Right lobe of liver (tissue), 6 donors: ENCODE results near the gene TSPAN32. TPM values are rescaled to one million over a fixed set of nuclear protein-coding genes. Genes with fewer than 3 reads are reported as not detected.

Source experiments
- ATAC-seq, 4 donors: fragments of 200-7000 bp; cut with Tn5 transposase; one replicate each; pipeline ENCODE4 v1.9.1; 2020; ENCODE audit warnings: mild to moderate bottlenecking in 4 of 4, moderate library complexity in 4 of 4
- DNase-seq, 3 donors: peaks; one replicate each; pipeline ENCODE4 v3.0.0-alpha.2; 2020
- H3K27ac ChIP-seq, 3 donors: fragments of 200-600 bp; one replicate each; pipeline ENCODE4 v1.8.0; 2022
- H3K27me3 ChIP-seq, 2 donors: fragments of 200-600 bp; one replicate each; pipeline ENCODE4 v1.8.0; 2022
- H3K36me3 ChIP-seq, 4 donors: fragments of 200-600 bp; sonication (generic) in 1 of 4; one replicate each; pipeline versions ENCODE4 v1.5.1 to v1.8.0; 2017 to 2022; ENCODE audit warnings: control low read depth in 1 of 4
- H3K4me1 ChIP-seq, 4 donors: fragments of 200-600 bp; sonication (generic) in 1 of 4; one replicate each; pipeline versions ENCODE4 v1.5.1 to v1.8.0; 2017 to 2022; ENCODE audit warnings: control low read depth in 1 of 4
- H3K4me3 ChIP-seq, 3 donors: fragments of 200-600 bp; one replicate each; pipeline ENCODE4 v1.8.0; 2022
- H3K9me3 ChIP-seq, 4 donors: fragments of 200-600 bp; sonication (generic) in 1 of 4; one replicate each; pipeline versions ENCODE4 v1.5.1 to v1.8.0; 2017 to 2022; ENCODE audit warnings: control low read depth in 1 of 4
- CTCF ChIP-seq, 4 donors: fragments of 200-600 bp in 3 of 4; fragments of 450-650 bp in 1 of 4; IDR thresholded peaks; one replicate each; pipeline versions ENCODE4 v1.5.1 to v1.8.0; 2016 to 2022; ENCODE audit warnings: antibody characterized with exemption in 4 of 4, mild to moderate bottlenecking in 2 of 4
- POLR2A ChIP-seq: fragments of 450-650 bp; IDR thresholded peaks from one replicate; pipeline ENCODE4 v1.6.1; 2017; ENCODE audit warnings: antibody characterized with exemption, mild to moderate bottlenecking
- WGBS: methylation state at CpG from one replicate; pipeline ENCODE4 v1.1.6; 2018; ENCODE audit warnings: low coverage, low lambda C conversion rate; ENCODE audit not compliant: insufficient coverage; ENCODE audit errors: missing lambda C conversion rate; 5-methylcytosine and 5-hydroxymethylcytosine counted together
- intact Hi-C, 2 donors: fragments of 100-400 bp; cut with DNase I; formaldehyde crosslinking; loops; one replicate each; pipeline versions ENCODE4 v1.11.2 to v1.14.1; 2022
- total RNA-seq, 6 experiments: library from RNA; depleted of rRNA in 2 of 6; stranded (reverse); fragments of >200 nt in 2 of 6; fragmentation: NEBNext Ultra II Directional in 3 of 6; extraction: Animal tissue kit (Norgen Biotek cat#: 25700) in 3 of 6; gene quantifications; one replicate each; pipeline versions ENCODE4 v1.1.0 to v1.2.4, GENCODE V29; 2016 to 2023
- donor health status: DM: no; HTN: yes; CAD: no.
- donor health status: DM: no; HTN: no; CAD: no.
- donor health status: DM: no; HTN: no; CAD: no.
- donor health status: DM: no; HTN: yes; CAD: no.
- donor health status: DM: no; HTN: yes; CAD: no.

TSPAN32 gene
- total RNA-seq, 6 experiments from 2014 or later = 0.24 to 1.2 (median 0.63) TPM; not detected in 2

DNA sequence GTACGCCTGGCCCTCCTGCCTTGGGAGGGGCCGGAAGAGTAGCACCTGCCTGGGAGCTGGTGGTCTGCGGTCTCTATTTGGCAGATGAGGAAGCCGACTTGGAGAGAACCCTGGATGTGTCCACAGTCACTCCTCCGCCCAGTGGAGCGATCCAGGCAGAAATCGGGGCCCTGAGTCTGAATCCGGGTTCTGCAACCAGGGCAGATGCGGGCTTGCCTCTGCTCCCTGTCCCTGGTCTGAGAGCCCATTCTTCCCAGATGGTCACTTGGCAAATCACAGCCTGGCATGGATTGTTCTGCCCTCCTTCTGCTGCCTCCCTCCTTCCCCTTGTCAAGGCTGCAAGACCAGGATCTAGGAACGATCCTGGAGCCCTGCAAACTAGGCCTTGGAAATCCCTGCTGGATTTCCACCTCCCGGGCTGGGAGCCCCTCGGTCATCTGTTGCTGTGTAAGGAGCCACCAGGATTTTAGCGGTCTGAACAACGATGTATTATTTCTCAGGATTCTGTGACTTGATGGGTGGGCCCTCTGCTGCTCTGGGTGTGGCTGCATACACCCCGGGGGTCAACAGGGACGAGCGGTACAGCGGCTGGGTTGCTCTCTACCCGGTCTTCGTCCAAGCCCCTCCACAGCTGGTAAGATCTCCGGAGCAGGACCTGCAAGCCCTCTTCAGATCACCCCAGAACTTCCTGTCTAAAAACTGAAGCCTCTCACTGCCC, 29.4 kb upstream of the TSPAN32 start:
- peak in 1 of 3 donors; percentile 32 for DNase-seq
- TF ChIP-seq CTCF (IDR thresholded peaks at IDR 0.05) (no peak), POLR2A (no peak)
- Histone ChIP-seq H3K4me3 (no peak overlapping the region), H3K9me3 (no peaks in the 10 kb centered on the region), H3K4me1 (peaks cover 0 to 10% (median 0%) of the 10 kb centered on the region in 4 donors), H3K27me3 (peaks cover 0 to 17% of the 10 kb centered on the region in 2 donors), H3K27ac (no peak overlapping the region), H3K36me3 (no peaks in the 10 kb centered on the region)
- WGBS = 88% methylated on average over 3 of the region's 21 CpGs
- intact Hi-C loops = no loop called here
- no peak for ATAC-seq

DNA sequence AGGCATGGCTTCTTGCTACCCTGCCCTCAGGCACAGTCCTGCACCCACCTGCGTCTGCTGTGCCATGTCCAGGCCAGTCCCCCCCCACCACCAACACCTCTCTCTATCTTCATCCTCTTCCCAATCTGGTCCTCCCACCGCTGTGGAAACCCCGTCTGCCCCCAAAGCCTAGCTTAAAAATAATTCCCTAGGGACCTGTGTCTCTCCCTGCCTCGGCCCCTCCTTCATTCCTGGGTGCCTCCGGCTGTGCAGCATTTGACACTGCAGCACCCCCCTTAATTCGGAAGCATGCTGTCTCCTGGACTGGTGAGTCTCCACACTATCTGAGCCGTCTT, 28.9 kb upstream of the TSPAN32 start:
- 66% methylated on average over 4 of the region's 7 CpGs for WGBS
- Histone ChIP-seq H3K27ac (no peak overlapping the region), H3K27me3 (peaks cover 0 to 17% of the 10 kb centered on the region in 2 donors), H3K4me3 (no peak overlapping the region), H3K4me1 (peaks cover 0 to 10% (median 0%) of the 10 kb centered on the region in 4 donors), H3K9me3 (no peaks in the 10 kb centered on the region), H3K36me3 (no peaks in the 10 kb centered on the region)
- peak in 1 of 3 donors; percentile 15 for DNase-seq
- intact Hi-C loops = no loop called here
- no peak for ATAC-seq
- no peak for TF ChIP-seq POLR2A
- no peak for TF ChIP-seq CTCF (IDR thresholded peaks at IDR 0.05)

DNA sequence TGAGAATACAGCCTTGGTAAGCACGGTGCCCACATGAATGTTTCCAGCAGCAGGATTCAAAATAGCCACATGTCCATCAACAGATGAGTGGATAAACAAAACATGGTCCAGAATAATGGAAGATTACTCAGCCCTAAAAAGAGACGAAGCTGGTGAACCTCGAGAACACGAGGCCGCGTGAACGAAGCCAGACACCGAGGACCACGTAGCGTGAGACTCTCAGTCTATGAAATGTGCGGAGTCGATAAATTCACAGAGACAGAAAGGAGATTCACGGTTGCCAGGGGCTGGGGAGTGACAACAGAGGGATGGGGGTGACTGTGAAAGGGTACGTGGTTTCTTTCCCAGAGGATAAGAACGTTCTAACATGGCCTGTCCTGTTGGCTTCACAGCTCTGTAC, 28.5 kb upstream of the TSPAN32 start:
- no peak overlapping the region for H3K27ac ChIP-seq
- H3K4me1 ChIP-seq = peaks cover 0 to 10% (median 0%) of the 10 kb centered on the region in 4 donors
- H3K36me3 ChIP-seq = no peaks in the 10 kb centered on the region
- no peak overlapping the region for H3K4me3 ChIP-seq
- intact Hi-C loops = no loop called here
- WGBS = 80% methylated on average over 15 of the region's 15 CpGs
- ATAC-seq (no peak), DNase-seq (no peak)
- no peaks in the 10 kb centered on the region for H3K9me3 ChIP-seq
- TF ChIP-seq POLR2A (no peak), CTCF (IDR thresholded peaks at IDR 0.05) (no peak)
- H3K27me3 ChIP-seq = peaks cover 0 to 17% of the 10 kb centered on the region in 2 donors

- no peaks in the 10 kb centered on the region for H3K9me3 ChIP-seq
- no peak overlapping the region for H3K27ac ChIP-seq
- peaks cover 0 to 10% (median 0%) of the 10 kb centered on the region in 4 donors for H3K4me1 ChIP-seq
- DNase-seq (no peak), ATAC-seq (no peak)
- H3K36me3 ChIP-seq = no peaks in the 10 kb centered on the region
- TF ChIP-seq POLR2A = no peak
- H3K27me3 ChIP-seq = peaks cover 0 to 17% of the 10 kb centered on the region in 2 donors
- 81% methylated on average over 12 of the region's 12 CpGs for WGBS
- no peak overlapping the region for H3K4me3 ChIP-seq
- intact Hi-C loops = no loop called here
These were observed 28.0 kb upstream of the TSPAN32 start for GRCh38 chr11:2273771-2274170.

GRCh38 chr11:2275334-2276279, 26.2 kb upstream of the TSPAN32 start:
- no peaks in the 10 kb centered on the region for H3K4me1 ChIP-seq
- H3K4me3 ChIP-seq = no peak overlapping the region
- intact Hi-C loops = no loop called here
- 83% methylated on average over 17 of the region's 30 CpGs for WGBS
- ATAC-seq = no peak
- peaks cover 0 to 8% of the 10 kb centered on the region in 2 donors for H3K27me3 ChIP-seq
- no peak for DNase-seq
- no peak for TF ChIP-seq POLR2A
- no peak for TF ChIP-seq CTCF (IDR thresholded peaks at IDR 0.05)
- no peaks in the 10 kb centered on the region for H3K9me3 ChIP-seq
- no peak overlapping the region for H3K27ac ChIP-seq
- no peaks in the 10 kb centered on the region for H3K36me3 ChIP-seq
